Stimulated activated CD8-positive, alpha-beta memory T cell treated with anti-CD3 and anti-CD28 coated beads, Interleukin-2, amount 100 ng/mL, for 1 hour (primary cell): ENCODE results near the gene C1QTNF7.

Experiments used
- DNase-seq, 2 donors: peaks; one replicate each; pipeline ENCODE4 v3.0.0-alpha.2; 2020; ENCODE audit warnings: low read depth in 2 of 2

Gene C1QTNF7

GRCh38 chr4:15413623-15414019 lies 14.2 kb upstream of the C1QTNF7 start:
- no peak for DNase-seq

- DNase-seq: no peak
Observed at GRCh38 chr4:15414551-15415091, 13.2 kb upstream of the C1QTNF7 start.

DNA sequence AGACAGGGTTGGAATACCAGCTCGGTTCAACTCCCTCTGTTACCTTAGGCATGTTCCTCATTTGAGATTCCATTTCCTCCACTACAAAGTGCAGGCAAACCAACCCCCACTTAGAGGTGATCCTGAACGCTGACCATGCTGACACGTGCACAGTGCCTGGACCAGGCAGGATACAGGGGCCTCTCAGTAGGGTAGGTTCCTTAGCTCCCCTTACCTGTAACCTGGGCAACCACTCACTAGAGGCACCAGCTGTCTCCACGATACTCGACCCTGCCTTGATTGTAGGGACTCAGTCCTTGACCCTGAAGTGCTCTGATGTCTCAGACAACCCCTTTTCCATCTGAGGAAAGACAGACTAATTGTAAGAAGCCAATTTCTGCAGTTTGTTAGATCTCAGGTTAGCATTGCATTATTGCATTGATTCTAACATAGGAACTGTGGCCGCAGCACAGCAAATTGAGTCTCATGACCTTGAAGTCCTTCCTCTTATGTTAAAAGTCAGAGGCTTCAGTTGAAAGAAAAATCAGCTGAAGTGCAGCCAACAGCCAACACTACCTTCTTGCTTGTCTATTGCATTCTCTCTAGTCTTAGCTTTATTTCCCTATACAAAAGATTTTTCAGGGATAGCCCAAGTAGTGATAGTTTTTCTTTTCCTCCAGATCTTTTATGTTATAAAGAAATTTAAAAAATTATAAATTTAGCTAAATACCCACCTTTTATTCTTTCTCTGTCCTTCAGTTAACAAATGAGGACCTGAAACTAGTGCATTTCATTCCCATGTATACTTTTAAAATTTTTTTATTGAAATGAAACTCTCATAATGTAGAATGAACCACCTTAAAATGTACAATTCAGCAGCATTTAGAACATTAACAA lies 11.2 kb upstream of the C1QTNF7 start:
- no peak for DNase-seq

- no peak for DNase-seq
Observed at GRCh38 chr4:15417233-15417660, 10.6 kb upstream of the C1QTNF7 start.

GRCh38 chr4:15418956-15419355 lies 8.9 kb upstream of the C1QTNF7 start:
- no peak for DNase-seq

- no peak for DNase-seq
Observed at GRCh38 chr4:15420642-15421041, 7.2 kb upstream of the C1QTNF7 start.

GRCh38 chr4:15423285-15423711 lies 4.5 kb upstream of the C1QTNF7 start:
- DNase-seq: no peak

GRCh38 chr4:15425520-15425919 lies 2.3 kb upstream of the C1QTNF7 start:
- no peak for DNase-seq

DNA sequence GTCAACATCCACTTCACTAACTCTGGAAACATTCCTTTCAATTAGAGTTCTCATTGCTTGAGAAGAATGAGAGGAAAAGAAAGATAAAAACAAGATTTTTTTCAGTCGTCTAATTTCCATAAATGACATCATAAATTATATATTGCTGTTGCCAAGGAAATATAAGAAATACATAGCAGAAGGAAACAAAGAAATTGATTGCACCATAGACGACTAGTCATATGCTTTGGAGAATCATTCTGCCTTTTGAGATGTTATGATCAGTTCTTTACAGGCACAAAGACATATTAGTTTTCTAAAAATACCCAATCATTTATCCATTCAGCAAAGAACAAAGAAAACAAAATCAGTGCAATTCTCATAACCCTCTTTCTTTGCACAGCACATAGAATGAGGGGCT lies 672 bp upstream of the C1QTNF7 start:
- DNase-seq: no peak

DNA sequence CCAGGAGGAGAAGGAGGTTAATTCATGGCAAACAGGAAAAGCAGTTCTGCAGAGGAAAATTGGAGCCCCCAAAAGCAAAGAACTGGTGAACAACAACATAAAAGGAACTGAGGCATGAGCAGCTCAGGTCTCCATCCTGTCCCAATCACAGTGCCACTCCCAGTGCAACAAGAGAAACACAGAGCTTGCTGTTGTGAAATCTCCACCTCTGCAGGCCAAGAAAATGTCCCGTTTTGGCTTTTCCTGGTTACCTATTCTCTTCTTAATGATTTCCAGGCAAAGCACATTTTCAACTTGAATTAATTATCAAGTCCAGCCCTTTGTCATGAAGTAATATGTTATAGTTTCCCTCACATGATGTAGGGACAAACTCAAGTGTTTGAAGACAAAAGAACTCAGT lies 778 bp downstream of the C1QTNF7 start:
- DNase-seq: no peak

DNA sequence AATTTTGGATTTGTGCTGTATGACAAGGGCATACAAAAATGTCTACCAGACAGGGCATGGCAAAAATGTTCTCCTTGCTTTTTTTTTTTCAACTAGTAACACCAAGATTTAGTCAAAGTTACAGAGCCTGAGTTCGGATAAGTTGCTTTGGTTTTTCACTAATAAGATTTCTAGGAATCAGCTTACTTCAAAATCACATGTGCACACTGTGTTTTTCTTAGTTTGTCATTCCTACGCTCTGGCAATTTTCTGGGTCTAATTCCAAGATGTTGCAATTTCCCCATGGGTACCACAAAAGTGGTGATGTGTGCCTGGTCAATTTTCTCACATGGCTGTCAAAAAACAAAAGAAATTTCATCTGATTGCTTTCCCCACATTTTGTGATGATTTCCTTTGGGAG lies 6.3 kb downstream of the C1QTNF7 start:
- DNase-seq: no peak

GRCh38 chr4:15434676-15435075 lies 6.8 kb downstream of the C1QTNF7 start:
- no peak for DNase-seq

DNA sequence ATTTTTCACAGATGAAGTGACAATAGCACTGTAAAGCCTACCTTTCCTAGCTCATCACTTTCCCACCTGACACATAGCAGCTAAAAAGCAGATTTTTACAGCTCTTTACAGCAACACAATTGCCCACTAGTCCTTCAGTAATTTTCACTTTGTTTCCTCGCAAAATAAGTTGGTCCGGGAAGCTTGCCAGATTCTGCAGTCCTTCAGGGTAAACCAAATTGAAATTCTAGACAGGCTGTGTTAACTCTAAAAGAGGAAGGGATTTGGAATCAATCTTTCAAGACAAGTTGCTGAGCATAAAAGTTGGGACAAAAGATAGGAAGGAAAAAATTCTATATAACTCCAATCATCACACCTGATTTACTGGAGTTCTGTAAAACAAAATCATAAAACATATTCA lies 8.7 kb downstream of the C1QTNF7 start:
- no peak for DNase-seq

GRCh38 chr4:15438939-15439524 lies 11.2 kb downstream of the C1QTNF7 start:
- no peak for DNase-seq

GRCh38 chr4:15443371-15444160 lies 15.7 kb downstream of the C1QTNF7 start:
- DNase-seq: no peak

GRCh38 chr4:15444276-15444675 lies 16.4 kb downstream of the C1QTNF7 start:
- DNase-seq: no peak

GRCh38 chr4:15444879-15445547 lies 17.2 kb downstream of the C1QTNF7 start:
- no peak for DNase-seq

DNA sequence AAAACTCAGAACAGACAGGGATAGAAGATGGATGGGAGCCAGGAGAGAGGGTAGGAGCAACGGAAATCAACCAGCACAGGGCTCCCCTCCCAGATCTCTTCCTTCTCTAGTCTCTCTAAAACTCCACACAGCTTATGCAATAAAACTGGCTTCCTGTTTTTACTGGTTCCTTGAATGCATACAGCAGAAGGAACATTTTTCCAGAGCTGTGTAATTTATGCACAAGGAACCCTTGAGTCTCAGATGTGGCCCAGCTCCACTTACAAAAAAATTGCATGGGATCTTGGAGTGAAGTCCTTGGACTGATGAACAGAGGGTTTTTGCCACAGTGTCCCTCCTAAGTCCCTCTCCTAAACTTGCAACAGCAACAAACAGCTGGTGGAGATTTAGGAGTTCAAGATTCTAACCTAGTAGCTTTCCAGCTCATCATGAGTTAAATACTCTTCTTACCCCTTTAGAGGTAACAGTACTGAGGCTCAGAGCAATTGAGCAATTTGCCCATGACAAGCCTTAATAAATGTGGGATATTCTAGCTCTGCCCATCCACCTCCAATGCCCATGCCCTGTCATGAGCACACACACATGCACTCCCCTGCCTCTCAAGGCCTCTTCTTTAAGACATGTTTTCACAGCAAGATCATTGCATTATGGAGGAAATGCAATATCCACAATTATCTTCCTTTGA lies 23.5 kb downstream of the C1QTNF7 start:
- DNase-seq: no peak

GRCh38 chr4:15451866-15452765 lies 24.3 kb downstream of the C1QTNF7 start:
- no peak for DNase-seq

DNA sequence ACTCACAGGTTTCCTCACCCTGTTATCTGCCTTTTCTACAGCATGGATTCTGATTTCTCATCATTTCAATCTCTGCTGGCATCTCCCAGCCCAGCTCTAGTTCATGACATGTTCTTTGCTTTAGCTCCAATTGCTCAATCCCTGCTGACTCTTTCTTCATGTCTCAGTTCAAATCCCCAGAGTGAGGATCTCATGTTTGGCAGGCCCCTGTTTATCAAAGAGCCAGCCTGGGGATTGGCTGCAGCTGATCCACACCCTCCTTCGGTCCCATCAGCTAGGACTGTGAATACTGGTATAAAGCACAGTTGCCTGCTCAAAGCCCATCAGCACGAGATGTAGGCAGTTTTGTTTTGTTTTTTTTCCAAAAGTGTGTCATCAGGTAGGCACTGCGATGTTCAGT lies 27.5 kb downstream of the C1QTNF7 start:
- DNase-seq: no peak
